Measurements from ENCODE around the gene TRAF1. TPM values are rescaled to one million over a fixed set of nuclear protein-coding genes. Genes with fewer than 3 reads are reported as not detected.

Gene TRAF1
- total RNA-seq, 1 experiment from 2014 or later, result 4.7 TPM

GRCh38 chr9:120900824-120901223 is 25.8 kb downstream of the TRAF1 start:
- intact Hi-C loops (cut with micrococcal nuclease; ENCODE audit: unreplicated experiment), result no loop called here
- H3K27me3 ChIP-seq (ENCODE audit: control insufficient read depth, insufficient read depth, low read length), result no peaks in the 10 kb centered on the region
- no peaks in the 10 kb centered on the region for H3K9me3 ChIP-seq (ENCODE audit: control insufficient read depth, insufficient read depth, low read depth, low read length)
- no peaks in the 10 kb centered on the region for H3K4me1 ChIP-seq (ENCODE audit: control insufficient read depth, insufficient read depth, low read length)
- POLR2A ChIA-PET, result no interaction called here
- CTCF ChIA-PET, result no interaction called here
- no peak for ATAC-seq
- H3K36me3 ChIP-seq (ENCODE audit: control insufficient read depth, insufficient read depth, low read length), result no peaks in the 10 kb centered on the region
- no peak overlapping the region for H3K27ac ChIP-seq (ENCODE audit: low read length)
- no peak for DNase-seq (ENCODE audit: low read depth, low spot score)
- H3K4me3 ChIP-seq (ENCODE audit: low read depth in 2 of 2, low read length in 2 of 2), result no peak overlapping the region
- in situ Hi-C loops (cut with HindIII; ENCODE audit: low pct_unique_long_range_greater_than_20kb, low sequenced_read_pairs), result no loop called here
- no peak for TF ChIP-seq SIN3A (IDR thresholded peaks at IDR 0.05; ENCODE audit: borderline replicate concordance, insufficient read depth, low read depth, low read length)
- TF ChIP-seq TCF7L2 (IDR thresholded peaks at IDR 0.05; ENCODE audit: low read depth, low read length), result no peak
- BruUV-seq (replicated peaks), result no TSS peak

GRCh38 chr9:120899490-120900068 is 27.0 kb downstream of the TRAF1 start:
- BruUV-seq (replicated peaks), result no TSS peak
- no peak overlapping the region for H3K27ac ChIP-seq (ENCODE audit: low read length)
- no peaks in the 10 kb centered on the region for H3K27me3 ChIP-seq (ENCODE audit: control insufficient read depth, insufficient read depth, low read length)
- intact Hi-C loops (cut with micrococcal nuclease; ENCODE audit: unreplicated experiment), result no loop called here
- H3K36me3 ChIP-seq (ENCODE audit: control insufficient read depth, insufficient read depth, low read length), result no peaks in the 10 kb centered on the region
- ATAC-seq (0 out of 2 replicates have a peak, but pooled peaks have one; percentile 41), DNase-seq (ENCODE audit: low read depth, low spot score) (no peak)
- no peak overlapping the region for H3K4me3 ChIP-seq (ENCODE audit: low read depth in 2 of 2, low read length in 2 of 2)
- ChIA-PET CTCF (no interaction called here), POLR2A (interaction anchor here (0.7 kb wide), 1 partner anchor 13 kb away, joined by 5 read pairs; no protein-coding TSS in a partner anchor)
- H3K4me1 ChIP-seq (ENCODE audit: control insufficient read depth, insufficient read depth, low read length), result no peaks in the 10 kb centered on the region
- H3K9me3 ChIP-seq (ENCODE audit: control insufficient read depth, insufficient read depth, low read depth, low read length), result no peaks in the 10 kb centered on the region
- TF ChIP-seq POLR2AphosphoS5 (IDR thresholded peaks at IDR 0.05; ENCODE audit: low read depth, low read length) (no peak), REST (IDR thresholded peaks at IDR 0.05; ENCODE audit: insufficient read depth in 1 of 2, low read depth in 2 of 2, low read length in 1 of 2) (no peak), CTCF (IDR thresholded peaks at IDR 0.05) (no peak)
- in situ Hi-C loops (cut with HindIII; ENCODE audit: low pct_unique_long_range_greater_than_20kb, low sequenced_read_pairs), result no loop called here

- Histone ChIP-seq H3K27ac (ENCODE audit: low read length) (no peak overlapping the region), H3K9me3 (ENCODE audit: control insufficient read depth, insufficient read depth, low read depth, low read length) (no peaks in the 10 kb centered on the region), H3K36me3 (ENCODE audit: control insufficient read depth, insufficient read depth, low read length) (no peaks in the 10 kb centered on the region), H3K4me1 (ENCODE audit: control insufficient read depth, insufficient read depth, low read length) (no peaks in the 10 kb centered on the region), H3K4me3 (ENCODE audit: low read depth in 2 of 2, low read length in 2 of 2) (no peak overlapping the region), H3K27me3 (ENCODE audit: control insufficient read depth, insufficient read depth, low read length) (no peaks in the 10 kb centered on the region)
- TF ChIP-seq REST (IDR thresholded peaks at IDR 0.05; ENCODE audit: insufficient read depth in 1 of 2, low read depth in 2 of 2, low read length in 1 of 2) (no peak), TCF7L2 (IDR thresholded peaks at IDR 0.05; ENCODE audit: low read depth, low read length) (no peak), POLR2AphosphoS5 (IDR thresholded peaks at IDR 0.05; ENCODE audit: low read depth, low read length) (no peak), CTCF (IDR thresholded peaks at IDR 0.05) (no peak)
- in situ Hi-C loops (cut with HindIII; ENCODE audit: low pct_unique_long_range_greater_than_20kb, low sequenced_read_pairs) (no loop called here), intact Hi-C loops (cut with micrococcal nuclease; ENCODE audit: unreplicated experiment) (no loop called here)
- CTCF ChIA-PET, result no interaction called here
- POLR2A ChIA-PET, result no interaction called here
- no peak for DNase-seq (ENCODE audit: low read depth, low spot score)
- ATAC-seq, result no peak
- BruUV-seq (replicated peaks), result no TSS peak
Observed at GRCh38 chr9:120898396-120898795, 28.2 kb downstream of the TRAF1 start.

Data from Panc1 (cell line).